Endothelial cell of hepatic sinusoid (primary cell): ENCODE measurements around the gene LEMD2.

Experiments
- in situ Hi-C: cut with HindIII; loops from 2 replicates; pipeline ENCODE4 v1.10.0; 2017; ENCODE audit warnings: low sequenced_read_pairs

Gene LEMD2

GRCh38 chr6:33726696-33727095 is 62.2 kb downstream of the LEMD2 start:
- in situ Hi-C loops = no loop called here

GRCh38 chr6:33725891-33726673 is 62.8 kb downstream of the LEMD2 start:
- in situ Hi-C loops = no loop called here

GRCh38 chr6:33725222-33725621 is 63.7 kb downstream of the LEMD2 start:
- in situ Hi-C loops = no loop called here

GRCh38 chr6:33724102-33725023 is 64.6 kb downstream of the LEMD2 start:
- in situ Hi-C loops = no loop called here

GRCh38 chr6:33723371-33724085 is 65.4 kb downstream of the LEMD2 start:
- in situ Hi-C loops = no loop called here

GRCh38 chr6:33722103-33722623 is 66.8 kb downstream of the LEMD2 start:
- in situ Hi-C loops = no loop called here

- in situ Hi-C loops = no loop called here
Measured at GRCh38 chr6:33721508-33721907, 67.4 kb downstream of the LEMD2 start.
